ENCODE data around the gene HAPSTR1. TPM values are rescaled to one million over a fixed set of nuclear protein-coding genes. Genes with fewer than 3 reads are reported as not detected.

Gene HAPSTR1
- total and polyA plus RNA-seq, 2 of the 8 experiments (the other 6 are each of a cell fraction or from before 2014, with no cell fraction given): 11.9 to 66.1 TPM

DNA sequence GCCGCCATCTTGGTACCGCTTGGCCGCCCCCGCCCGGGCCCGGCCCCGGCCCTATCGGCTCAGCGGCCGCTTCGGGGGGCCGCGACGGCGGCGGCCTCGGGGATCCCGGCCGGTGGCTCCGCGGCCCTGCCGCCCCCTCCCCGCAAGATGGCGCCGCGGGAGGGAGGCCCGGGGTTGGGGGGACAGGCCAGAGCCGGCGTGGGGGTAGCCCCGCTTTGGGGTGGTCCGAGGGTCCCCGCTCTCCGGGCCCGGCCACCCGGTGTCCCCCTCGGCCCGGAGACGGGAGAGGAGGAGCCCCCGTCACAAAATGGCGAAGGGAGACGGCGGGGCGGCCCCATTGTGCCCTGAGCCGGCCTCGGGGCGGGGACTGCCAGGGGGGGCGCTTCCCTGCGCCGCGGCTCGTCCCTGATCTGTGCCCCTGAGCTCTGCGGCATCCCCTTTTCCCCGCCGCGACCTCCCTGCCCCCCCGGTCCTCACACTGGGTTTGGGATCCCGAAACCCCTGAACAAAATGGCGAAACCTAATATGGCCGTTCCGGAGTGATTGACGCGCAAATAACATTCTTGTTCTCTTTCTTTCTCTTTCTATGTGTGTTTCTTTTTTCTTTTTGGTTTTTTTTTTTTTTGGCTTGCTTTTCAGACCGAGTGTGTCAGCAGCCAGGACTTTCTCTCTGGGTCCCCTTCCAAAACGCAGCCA lies 986 bp downstream of the HAPSTR1 start (continued):
- TF ChIP-seq, protein P1, sequence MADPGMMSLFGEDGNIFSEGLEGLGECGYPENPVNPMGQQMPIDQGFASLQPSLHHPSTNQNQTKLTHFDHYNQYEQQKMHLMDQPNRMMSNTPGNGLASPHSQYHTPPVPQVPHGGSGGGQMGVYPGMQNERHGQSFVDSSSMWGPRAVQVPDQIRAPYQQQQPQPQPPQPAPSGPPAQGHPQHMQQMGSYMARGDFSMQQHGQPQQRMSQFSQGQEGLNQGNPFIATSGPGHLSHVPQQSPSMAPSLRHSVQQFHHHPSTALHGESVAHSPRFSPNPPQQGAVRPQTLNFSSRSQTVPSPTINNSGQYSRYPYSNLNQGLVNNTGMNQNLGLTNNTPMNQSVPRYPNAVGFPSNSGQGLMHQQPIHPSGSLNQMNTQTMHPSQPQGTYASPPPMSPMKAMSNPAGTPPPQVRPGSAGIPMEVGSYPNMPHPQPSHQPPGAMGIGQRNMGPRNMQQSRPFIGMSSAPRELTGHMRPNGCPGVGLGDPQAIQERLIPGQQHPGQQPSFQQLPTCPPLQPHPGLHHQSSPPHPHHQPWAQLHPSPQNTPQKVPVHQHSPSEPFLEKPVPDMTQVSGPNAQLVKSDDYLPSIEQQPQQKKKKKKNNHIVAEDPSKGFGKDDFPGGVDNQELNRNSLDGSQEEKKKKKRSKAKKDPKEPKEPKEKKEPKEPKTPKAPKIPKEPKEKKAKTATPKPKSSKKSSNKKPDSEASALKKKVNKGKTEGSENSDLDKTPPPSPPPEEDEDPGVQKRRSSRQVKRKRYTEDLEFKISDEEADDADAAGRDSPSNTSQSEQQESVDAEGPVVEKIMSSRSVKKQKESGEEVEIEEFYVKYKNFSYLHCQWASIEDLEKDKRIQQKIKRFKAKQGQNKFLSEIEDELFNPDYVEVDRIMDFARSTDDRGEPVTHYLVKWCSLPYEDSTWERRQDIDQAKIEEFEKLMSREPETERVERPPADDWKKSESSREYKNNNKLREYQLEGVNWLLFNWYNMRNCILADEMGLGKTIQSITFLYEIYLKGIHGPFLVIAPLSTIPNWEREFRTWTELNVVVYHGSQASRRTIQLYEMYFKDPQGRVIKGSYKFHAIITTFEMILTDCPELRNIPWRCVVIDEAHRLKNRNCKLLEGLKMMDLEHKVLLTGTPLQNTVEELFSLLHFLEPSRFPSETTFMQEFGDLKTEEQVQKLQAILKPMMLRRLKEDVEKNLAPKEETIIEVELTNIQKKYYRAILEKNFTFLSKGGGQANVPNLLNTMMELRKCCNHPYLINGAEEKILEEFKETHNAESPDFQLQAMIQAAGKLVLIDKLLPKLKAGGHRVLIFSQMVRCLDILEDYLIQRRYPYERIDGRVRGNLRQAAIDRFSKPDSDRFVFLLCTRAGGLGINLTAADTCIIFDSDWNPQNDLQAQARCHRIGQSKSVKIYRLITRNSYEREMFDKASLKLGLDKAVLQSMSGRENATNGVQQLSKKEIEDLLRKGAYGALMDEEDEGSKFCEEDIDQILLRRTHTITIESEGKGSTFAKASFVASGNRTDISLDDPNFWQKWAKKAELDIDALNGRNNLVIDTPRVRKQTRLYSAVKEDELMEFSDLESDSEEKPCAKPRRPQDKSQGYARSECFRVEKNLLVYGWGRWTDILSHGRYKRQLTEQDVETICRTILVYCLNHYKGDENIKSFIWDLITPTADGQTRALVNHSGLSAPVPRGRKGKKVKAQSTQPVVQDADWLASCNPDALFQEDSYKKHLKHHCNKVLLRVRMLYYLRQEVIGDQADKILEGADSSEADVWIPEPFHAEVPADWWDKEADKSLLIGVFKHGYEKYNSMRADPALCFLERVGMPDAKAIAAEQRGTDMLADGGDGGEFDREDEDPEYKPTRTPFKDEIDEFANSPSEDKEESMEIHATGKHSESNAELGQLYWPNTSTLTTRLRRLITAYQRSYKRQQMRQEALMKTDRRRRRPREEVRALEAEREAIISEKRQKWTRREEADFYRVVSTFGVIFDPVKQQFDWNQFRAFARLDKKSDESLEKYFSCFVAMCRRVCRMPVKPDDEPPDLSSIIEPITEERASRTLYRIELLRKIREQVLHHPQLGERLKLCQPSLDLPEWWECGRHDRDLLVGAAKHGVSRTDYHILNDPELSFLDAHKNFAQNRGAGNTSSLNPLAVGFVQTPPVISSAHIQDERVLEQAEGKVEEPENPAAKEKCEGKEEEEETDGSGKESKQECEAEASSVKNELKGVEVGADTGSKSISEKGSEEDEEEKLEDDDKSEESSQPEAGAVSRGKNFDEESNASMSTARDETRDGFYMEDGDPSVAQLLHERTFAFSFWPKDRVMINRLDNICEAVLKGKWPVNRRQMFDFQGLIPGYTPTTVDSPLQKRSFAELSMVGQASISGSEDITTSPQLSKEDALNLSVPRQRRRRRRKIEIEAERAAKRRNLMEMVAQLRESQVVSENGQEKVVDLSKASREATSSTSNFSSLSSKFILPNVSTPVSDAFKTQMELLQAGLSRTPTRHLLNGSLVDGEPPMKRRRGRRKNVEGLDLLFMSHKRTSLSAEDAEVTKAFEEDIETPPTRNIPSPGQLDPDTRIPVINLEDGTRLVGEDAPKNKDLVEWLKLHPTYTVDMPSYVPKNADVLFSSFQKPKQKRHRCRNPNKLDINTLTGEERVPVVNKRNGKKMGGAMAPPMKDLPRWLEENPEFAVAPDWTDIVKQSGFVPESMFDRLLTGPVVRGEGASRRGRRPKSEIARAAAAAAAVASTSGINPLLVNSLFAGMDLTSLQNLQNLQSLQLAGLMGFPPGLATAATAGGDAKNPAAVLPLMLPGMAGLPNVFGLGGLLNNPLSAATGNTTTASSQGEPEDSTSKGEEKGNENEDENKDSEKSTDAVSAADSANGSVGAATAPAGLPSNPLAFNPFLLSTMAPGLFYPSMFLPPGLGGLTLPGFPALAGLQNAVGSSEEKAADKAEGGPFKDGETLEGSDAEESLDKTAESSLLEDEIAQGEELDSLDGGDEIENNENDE (IDR thresholded peaks at IDR 0.05; ENCODE audit: insufficient replicate concordance, low read length): no peak
- no peak for TF ChIP-seq SP1 (IDR thresholded peaks at IDR 0.05; ENCODE audit: low read depth, low read length)
- no peak for TF ChIP-seq EGR1 (IDR thresholded peaks at IDR 0.05; ENCODE audit: borderline replicate concordance, low read depth, low read length)
- no peak for TF ChIP-seq FOSL1 (IDR thresholded peaks at IDR 0.05; ENCODE audit: insufficient read depth, low read depth, low read length)
- TF ChIP-seq, protein P2, sequence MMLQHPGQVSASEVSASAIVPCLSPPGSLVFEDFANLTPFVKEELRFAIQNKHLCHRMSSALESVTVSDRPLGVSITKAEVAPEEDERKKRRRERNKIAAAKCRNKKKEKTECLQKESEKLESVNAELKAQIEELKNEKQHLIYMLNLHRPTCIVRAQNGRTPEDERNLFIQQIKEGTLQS (IDR thresholded peaks at IDR 0.05; ENCODE audit: insufficient read depth, low read depth, low read length): no peak
- TF ChIP-seq PHF8 (conservative IDR thresholded peaks at IDR 0.05; ENCODE audit: low read depth, low read length): 0 out of 2 replicates have a peak, but pooled peaks have one; percentile 31
- TF ChIP-seq POLR2A (IDR thresholded peaks at IDR 0.05; ENCODE audit: control extremely low read depth in 1 of 2, low read depth in 2 of 2, low read length in 2 of 2): peak; percentile 40 to 69
- no peak for TF ChIP-seq SP4 (IDR thresholded peaks at IDR 0.05; ENCODE audit: low read length)

Data from H1 (cell line).